AG10803 (cell line): Measurements from ENCODE around the gene MAPK1.

Source experiments
- DNase-seq: peaks from one replicate; pipeline ENCODE4 v3.0.0; 2010; ENCODE audit warnings: low read depth
- H3K4me3 ChIP-seq: 2 replicates; pipeline ENCODE4 v1.5.1; 2011; ENCODE audit warnings: mild to moderate bottlenecking, low read length, control low read depth
- TF ChIP-seq, protein P1 (sequence below): conservative IDR thresholded peaks from 2 replicates; pipeline ENCODE4 v1.5.1; 2011; ENCODE audit warnings: mild to moderate bottlenecking, low read length, control low read depth, inconsistent platforms

MAPK1 gene

DNA sequence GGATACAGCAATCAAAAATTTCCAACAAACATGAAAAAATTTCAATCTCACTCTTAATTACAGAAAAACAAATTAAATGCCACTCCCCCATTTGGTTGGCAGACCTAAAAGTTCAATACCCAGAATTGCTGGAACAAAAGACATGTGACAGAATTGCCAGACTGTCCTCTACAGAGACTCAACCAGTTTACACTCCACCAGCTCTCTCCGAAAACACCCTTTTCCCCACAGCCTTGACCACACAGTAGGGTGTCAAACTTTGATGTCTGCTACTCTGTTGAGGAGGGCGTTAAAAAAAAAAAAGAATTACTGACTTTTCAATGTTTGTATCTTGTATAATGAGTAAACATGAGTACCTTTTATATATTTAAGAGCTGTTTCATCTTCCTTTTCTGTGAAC is 87.2 kb downstream of the MAPK1 start:
- TF ChIP-seq, protein P1, sequence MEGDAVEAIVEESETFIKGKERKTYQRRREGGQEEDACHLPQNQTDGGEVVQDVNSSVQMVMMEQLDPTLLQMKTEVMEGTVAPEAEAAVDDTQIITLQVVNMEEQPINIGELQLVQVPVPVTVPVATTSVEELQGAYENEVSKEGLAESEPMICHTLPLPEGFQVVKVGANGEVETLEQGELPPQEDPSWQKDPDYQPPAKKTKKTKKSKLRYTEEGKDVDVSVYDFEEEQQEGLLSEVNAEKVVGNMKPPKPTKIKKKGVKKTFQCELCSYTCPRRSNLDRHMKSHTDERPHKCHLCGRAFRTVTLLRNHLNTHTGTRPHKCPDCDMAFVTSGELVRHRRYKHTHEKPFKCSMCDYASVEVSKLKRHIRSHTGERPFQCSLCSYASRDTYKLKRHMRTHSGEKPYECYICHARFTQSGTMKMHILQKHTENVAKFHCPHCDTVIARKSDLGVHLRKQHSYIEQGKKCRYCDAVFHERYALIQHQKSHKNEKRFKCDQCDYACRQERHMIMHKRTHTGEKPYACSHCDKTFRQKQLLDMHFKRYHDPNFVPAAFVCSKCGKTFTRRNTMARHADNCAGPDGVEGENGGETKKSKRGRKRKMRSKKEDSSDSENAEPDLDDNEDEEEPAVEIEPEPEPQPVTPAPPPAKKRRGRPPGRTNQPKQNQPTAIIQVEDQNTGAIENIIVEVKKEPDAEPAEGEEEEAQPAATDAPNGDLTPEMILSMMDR, result no peak
- no peak for DNase-seq
- H3K4me3 ChIP-seq, result no peak overlapping the region

DNA sequence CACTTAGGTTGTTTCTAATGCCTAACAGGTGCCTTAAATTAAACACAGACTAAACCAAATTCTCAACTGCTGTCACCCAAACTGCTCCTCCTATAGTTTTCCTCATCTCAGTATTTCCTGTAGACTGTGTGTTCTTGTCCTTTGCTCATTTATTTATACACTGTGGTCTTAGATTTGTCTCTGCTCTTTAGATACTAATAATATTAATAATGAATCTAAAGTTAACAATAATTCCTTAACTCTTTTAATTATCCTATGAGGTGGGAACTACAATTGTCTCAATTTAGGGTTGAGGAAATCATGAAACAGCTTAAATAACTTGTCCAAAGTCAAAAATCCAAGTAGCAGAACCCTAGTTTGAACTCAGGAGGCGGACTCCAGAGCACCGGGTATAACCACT is 88.0 kb downstream of the MAPK1 start:
- no peak overlapping the region for H3K4me3 ChIP-seq
- TF ChIP-seq, protein P1, result no peak
- DNase-seq, result peak; percentile 39

DNA sequence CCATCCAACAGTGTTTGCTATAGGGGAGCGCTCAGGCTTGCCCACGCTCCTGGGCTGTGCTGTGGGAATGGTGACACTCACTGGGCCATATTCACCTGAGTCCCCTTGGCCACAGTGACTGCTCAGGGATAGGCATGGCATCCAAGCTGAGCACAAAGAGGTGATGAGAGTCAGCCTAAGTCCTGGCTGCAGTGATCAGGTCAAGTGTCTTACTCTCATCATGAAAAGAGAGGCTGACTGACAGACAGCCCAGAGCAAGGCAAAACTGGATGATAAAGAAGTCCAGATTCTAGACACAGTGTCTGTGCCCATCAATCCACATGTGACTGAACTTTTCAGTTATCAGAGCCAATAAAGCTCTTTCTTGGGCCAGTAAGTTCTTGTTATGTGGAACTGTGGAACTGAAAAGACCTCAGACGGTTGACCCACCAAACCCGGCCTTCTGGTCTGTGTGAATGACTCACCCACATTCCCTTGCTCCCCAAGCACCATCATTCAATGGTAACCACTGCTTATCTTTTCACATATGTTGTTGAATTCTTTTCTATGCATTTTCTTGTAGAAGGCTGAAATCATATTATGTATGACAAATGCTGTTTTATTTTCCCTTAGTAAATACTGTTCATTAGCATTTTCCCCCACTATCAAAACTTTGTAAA is 88.6 kb downstream of the MAPK1 start:
- H3K4me3 ChIP-seq, result no peak overlapping the region
- TF ChIP-seq, protein P1, result no peak
- DNase-seq, result peak; percentile 78

DNA sequence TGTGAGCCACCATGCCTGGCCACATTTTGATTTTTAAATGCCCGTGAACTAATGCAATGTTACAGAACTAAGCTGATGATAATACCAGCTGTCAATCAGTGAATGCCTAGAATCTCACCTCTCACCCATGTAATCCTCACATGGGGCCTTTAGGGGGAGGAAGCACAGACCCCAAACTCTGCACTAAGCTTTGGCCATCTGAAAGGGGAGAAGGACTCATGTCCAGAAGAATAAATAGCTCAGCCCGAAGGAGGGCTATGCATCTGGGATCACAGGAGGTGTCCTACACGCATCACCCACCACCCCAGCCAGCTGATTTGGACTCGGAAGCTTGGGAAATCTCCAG is 95.8 kb downstream of the MAPK1 start:
- no peak for DNase-seq
- no peak overlapping the region for H3K4me3 ChIP-seq
- TF ChIP-seq, protein P1, result no peak

DNA sequence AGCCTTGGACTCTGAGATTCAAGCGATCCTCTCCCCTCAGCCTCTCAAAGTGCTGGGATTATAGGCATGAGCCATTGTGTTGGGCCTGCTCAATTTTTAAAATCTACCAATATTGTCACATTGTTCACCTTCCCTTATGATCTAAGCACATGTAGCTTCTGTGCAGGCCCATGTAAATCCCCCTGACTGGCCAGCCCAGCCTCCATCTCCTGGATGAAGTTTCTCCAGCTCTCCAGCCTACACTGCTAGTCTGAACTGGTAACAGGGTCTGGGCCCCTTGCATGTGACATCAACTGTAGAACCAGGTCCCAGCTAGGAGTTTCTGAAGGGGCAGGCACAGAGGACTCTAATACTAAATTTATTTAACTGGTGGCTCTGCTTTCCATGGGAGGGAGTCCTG is 99.0 kb downstream of the MAPK1 start:
- TF ChIP-seq, protein P1, result no peak
- no peak overlapping the region for H3K4me3 ChIP-seq
- DNase-seq, result no peak

DNA sequence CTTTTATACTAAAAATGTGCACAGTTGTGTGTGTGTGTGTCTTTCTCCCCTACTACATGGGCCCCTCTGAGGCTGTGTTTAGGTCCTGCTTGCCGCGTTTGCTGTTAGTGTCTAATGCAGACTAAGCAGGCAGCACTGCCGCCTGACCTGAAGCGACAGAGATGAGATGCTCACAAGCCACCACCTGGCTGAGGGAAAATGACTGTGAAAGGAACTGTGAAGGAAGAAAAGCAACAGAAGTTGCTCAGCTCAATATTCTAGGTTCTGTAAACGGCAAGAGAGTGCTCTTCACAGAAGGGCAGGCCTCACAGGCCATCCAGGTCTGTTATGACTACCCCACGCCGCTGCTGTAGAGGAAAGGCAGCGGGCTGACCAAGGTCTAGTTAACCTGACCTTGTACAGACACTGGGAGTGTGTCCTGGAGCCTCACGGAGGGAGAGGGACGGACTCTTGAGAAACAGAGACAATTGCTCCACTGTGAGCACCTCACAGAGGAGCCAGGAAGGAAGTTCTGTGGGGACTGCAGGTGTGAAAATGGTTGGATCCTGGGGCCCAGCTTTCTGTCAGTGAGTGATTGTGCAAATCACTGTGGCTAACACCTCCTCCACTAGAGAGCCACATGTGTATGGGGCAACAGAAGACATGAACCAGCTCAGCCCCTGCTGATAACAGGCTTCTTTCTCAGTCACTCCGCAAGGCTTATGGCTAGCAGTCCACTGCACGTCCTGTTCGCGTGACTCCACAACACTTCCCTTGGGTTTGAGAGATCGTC is 100.6 kb downstream of the MAPK1 start:
- H3K4me3 ChIP-seq, result no peak overlapping the region
- TF ChIP-seq, protein P1, result no peak
- no peak for DNase-seq
